ENCODE results near the gene FTCD.

- TF ChIP-seq POLR2A (IDR thresholded peaks at IDR 0.05): no peak
- no peak for TF ChIP-seq POLR2AphosphoS5 (IDR thresholded peaks at IDR 0.05)
Observed at GRCh38 chr21:46137908-46138307, 17.5 kb downstream of the FTCD start.
